GM12801 (cell line): ENCODE data around the gene PDE4D.

Experiments used
- CTCF ChIP-seq: IDR thresholded peaks from one replicate; pipeline ENCODE4 v1.5.1; 2011; ENCODE audit warnings: control low read depth; ENCODE audit not compliant: insufficient read length; ENCODE audit errors: extremely low read depth

PDE4D gene

GRCh38 chr5:59174248-59174844 is 719.2 kb downstream of the PDE4D start:
- TF ChIP-seq CTCF: no peak

- no peak for TF ChIP-seq CTCF
These were observed 719.9 kb downstream of the PDE4D start for GRCh38 chr5:59173578-59173977.

DNA sequence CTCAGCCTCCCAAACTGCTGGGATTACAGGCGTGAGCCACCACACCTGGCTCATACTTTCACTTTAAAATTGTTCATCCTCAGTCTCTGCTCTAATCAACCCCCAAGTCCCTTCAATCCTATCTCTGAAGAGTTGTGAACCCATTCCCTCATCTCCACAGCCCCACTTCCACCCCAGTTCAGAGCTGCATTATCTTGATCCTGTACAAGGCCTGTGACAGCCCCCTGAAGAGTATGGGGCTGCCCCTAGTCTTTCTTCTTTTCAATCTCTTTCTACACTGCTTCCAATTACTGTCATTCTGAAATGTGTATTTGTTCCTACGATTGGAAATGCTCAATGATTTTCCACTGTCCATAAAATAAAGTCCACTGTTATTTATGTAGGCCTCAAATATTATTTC is 722.4 kb downstream of the PDE4D start:
- TF ChIP-seq CTCF: no peak

- TF ChIP-seq CTCF: no peak
These were observed 723.8 kb downstream of the PDE4D start for GRCh38 chr5:59169768-59170150.

DNA sequence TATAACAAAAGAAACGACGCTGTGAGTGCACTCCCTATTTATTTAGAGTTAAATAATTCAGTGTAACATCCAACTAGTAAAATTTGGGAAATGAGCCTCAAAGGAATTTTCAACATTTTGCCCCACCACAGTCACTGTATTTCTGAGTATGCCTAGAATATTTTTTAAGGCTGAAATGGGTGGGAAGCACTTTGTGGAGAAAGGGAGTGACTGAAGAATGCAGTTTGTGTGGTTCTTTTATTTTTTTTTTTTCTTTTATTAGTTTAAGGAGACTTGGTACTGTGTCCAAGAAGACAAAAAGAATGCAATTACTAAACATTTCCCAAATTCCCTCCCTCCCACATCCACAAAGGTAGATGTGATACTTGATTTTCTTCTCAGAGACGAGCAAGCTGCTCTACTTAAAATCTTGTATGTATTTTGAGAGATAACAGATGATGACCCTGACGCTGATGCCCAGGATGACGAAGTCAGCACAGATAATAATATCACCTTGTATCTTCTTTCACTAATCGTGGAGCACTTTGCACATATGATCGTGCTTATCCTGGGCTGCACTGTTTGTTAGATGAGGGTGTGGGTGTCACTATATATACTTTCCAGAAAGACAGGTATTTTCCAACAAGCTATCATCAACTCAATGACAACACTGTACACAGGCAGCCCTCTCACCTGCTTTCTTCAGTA is 724.3 kb downstream of the PDE4D start:
- TF ChIP-seq CTCF: no peak

- no peak for TF ChIP-seq CTCF
These were observed 725.5 kb downstream of the PDE4D start for GRCh38 chr5:59168067-59168466.

DNA sequence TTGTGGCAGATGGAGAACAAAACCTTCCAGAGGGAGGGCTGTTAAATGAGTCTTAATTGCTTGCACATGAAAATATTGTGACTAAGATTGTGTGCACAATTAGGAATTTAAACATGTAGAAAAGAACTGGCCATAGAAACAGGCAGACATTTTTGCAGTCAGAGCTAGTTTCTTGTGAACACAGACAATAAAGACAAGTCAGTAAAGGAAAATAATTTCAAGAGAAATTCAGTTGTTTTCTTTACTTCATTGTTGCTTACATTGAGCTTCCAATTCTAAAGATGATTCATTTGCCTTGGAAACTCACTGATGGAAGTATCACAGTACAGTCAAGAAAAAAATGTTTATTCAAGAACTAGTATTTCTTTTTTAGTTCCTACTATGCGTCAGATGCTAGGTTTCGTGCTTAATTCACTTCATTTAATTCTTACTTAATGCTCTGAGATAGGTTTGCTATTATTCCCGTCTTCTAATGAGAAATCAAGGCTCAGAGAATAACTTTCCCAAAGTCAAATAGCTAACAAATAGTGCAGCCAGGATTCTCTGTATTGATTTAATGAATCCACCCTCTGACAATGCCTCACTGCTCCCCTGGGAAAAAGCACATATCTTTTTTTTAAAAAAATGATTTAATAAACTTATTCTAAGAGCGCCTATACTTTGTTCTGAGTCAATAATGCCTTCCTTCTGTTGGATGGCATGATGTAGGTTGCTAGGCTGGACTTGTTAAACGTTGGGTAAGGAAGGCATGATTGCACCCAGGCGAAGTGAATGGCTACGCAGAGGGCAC is 729.3 kb downstream of the PDE4D start:
- TF ChIP-seq CTCF: no peak
